BJ (cell line): ENCODE results near the gene SCT. TPM values are rescaled to one million over a fixed set of nuclear protein-coding genes. Genes with fewer than 3 reads are reported as not detected.

Experiments used
- CTCF ChIA-PET: fragments of 350-600 bp; formaldehyde crosslinking; extraction: SDS; loops from one replicate; lab custom pipeline; 2021; ENCODE audit warnings: antibody characterized with exemption, inconsistent platforms; lab: Yijun Ruan, JAX
- POLR2A ChIA-PET: fragments of 300-600 bp; sonication (Branson Sonifier 250); formaldehyde crosslinking; extraction: SDS; loops from one replicate; lab custom pipeline; 2021; ENCODE audit warnings: antibody characterized with exemption; lab: Charles Lee
- DNase-seq: peaks from one replicate; pipeline ENCODE4 v3.0.0-alpha.2; 2011; ENCODE audit warnings: low read depth
- H3K27me3 ChIP-seq: 2 replicates; pipeline ENCODE4 v1.6.0; 2011; ENCODE audit warnings: low read length; ENCODE audit not compliant: control insufficient read depth, insufficient read depth
- H3K36me3 ChIP-seq: 2 replicates; pipeline ENCODE4 v1.5.1; 2011; ENCODE audit warnings: low read length; ENCODE audit not compliant: control insufficient read depth, insufficient read depth
- H3K4me3 ChIP-seq: 2 replicates; pipeline ENCODE4 v1.5.1; 2011; ENCODE audit warnings: low read depth, mild to moderate bottlenecking, control low read depth, low read length
- polyA plus RNA-seq: library from polyadenylated mRNA; depleted of rRNA; stranded (reverse); fragments of >200 nt; gene quantifications from 2 replicates; pipeline ENCODE4 v1.2.3, GENCODE V29; 2011
- TF ChIP-seq, protein P1 (sequence below): IDR thresholded peaks from 2 replicates; pipeline ENCODE4 v1.5.1; 2011; ENCODE audit warnings: low read depth, mild to moderate bottlenecking, control low read depth, inconsistent platforms, low read length, moderate library complexity; ENCODE audit not compliant: insufficient read depth

Gene SCT
- polyA plus RNA-seq, 1 experiment: not detected

DNA sequence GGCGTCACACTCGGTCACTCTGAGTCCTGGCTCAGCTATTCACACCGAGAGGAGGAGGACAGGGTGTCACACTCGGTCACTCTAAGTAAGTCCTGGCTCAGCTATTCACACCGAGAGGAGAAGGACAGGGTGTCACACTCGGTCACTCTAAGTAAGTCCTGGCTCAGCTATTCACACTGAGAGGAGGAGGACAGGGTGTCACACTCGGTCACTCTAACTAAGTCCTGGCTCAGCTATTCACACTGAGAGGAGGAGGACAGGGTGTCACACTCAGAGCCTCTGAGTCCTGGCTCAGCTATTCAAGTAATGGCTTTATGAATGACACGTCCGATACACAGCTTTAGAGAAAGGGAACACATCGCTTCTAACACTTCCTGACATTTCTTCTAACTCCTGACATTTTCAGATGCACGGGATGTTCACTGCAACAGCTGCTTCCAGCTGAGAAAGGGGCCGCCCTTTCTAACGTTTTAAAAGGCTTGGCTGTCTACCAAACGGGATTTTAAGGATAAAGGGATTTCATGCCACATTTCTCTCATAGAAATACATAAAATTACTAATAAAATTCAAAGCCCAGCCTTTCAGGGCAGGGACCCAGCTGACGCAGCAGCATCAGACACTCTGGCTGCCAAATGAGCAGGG is 38.2 kb upstream of the SCT start:
- Histone ChIP-seq H3K36me3 (peaks cover 13% of the 10 kb centered on the region), H3K27me3 (no peaks in the 10 kb centered on the region), H3K4me3 (no peak overlapping the region)
- DNase-seq: peak; percentile 16
- POLR2A ChIA-PET: interaction anchor here (0.6 kb wide), 1 partner anchor 58 kb away, joined by 5 read pairs; no protein-coding TSS in a partner anchor
- CTCF ChIA-PET: interaction anchor here (1.2 to 2.9 kb wide), 3 partner anchors 16 to 63 kb away, joined by 3 to 18 read pairs (median 6); no protein-coding TSS in a partner anchor
- TF ChIP-seq, protein P1, sequence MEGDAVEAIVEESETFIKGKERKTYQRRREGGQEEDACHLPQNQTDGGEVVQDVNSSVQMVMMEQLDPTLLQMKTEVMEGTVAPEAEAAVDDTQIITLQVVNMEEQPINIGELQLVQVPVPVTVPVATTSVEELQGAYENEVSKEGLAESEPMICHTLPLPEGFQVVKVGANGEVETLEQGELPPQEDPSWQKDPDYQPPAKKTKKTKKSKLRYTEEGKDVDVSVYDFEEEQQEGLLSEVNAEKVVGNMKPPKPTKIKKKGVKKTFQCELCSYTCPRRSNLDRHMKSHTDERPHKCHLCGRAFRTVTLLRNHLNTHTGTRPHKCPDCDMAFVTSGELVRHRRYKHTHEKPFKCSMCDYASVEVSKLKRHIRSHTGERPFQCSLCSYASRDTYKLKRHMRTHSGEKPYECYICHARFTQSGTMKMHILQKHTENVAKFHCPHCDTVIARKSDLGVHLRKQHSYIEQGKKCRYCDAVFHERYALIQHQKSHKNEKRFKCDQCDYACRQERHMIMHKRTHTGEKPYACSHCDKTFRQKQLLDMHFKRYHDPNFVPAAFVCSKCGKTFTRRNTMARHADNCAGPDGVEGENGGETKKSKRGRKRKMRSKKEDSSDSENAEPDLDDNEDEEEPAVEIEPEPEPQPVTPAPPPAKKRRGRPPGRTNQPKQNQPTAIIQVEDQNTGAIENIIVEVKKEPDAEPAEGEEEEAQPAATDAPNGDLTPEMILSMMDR: no peak

DNA sequence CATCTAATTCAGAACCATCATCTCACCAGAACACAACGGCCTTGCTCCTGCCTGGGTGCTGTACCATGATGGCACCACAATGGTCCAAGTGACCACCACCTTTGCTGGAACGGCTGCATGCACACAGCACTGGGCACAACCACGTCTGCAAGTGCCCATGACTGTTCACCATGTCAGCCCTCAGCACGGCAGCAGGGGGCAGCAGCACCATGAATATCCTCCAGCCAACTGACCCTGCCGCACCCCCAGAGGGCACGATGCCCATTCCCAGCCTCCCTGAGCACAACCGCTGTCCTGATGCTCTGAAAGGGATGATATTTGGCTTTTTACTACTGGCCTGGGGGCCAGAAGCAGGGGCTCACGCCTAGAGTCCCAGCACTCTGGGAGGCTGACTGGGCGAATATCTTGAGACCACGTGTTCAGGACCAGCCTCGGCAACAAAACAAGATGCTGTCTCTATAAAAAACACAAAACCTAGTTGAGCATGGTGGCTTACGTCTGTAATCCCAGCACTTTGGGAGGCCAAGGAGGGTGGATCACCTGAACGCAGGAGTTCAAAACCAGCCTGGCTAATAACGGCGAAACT is 35.8 kb upstream of the SCT start:
- no peak overlapping the region for H3K4me3 ChIP-seq
- CTCF ChIA-PET: interaction anchor here (0.6 to 3.3 kb wide), 9 partner anchors 11 to 89 kb away, joined by 3 to 43 read pairs (median 5); partner anchors contain the start of gene EPS8L2
- TF ChIP-seq, protein P1: peak; percentile 76
- no peaks in the 10 kb centered on the region for H3K27me3 ChIP-seq
- no peak for DNase-seq
- H3K36me3 ChIP-seq: peaks cover 22% of the 10 kb centered on the region
- POLR2A ChIA-PET: no interaction called here

DNA sequence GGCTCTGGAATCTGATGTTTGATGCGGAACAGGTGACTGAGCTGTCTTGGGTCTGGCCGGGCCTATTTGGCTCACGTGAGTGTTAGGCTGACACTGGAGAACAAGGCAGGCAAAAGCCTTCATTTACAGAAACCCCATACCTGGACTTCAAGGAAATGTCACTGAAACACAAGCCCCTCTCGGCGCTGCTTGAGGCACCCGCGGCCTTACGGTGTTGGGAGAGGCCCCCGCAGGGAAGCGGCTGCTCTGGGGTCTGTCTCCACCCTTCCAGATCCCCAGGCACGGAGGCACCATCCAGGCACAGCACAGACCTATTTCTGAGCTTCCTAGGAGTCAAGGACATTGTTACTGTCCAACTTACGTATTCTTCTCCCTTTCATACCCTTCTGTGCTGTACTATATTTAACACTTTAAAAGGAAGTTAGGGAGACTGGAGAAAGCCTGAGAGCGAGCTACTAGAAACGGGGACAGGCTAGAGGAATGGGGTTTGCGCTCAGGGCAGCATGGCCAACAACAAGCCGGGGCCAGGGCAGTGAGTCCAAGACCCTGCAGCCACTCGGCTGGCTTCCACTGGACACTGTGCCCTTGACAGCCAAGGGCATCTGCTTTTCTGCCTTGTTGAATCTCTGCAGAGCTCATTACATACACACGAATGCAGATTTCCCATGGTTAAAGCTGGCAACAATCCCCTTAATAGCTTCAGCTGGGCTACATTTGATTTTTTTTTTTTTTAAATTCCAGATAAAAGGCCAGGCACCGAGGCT is 33.9 kb upstream of the SCT start:
- TF ChIP-seq, protein P1: no peak
- Histone ChIP-seq H3K36me3 (peaks cover 28% of the 10 kb centered on the region), H3K4me3 (no peak overlapping the region), H3K27me3 (no peaks in the 10 kb centered on the region)
- DNase-seq: no peak
- ChIA-PET CTCF (interaction anchor here (1.3 to 3.3 kb wide), 2 partner anchors 26 to 65 kb away, joined by 4 to 43 read pairs; no protein-coding TSS in a partner anchor), POLR2A (no interaction called here)

DNA sequence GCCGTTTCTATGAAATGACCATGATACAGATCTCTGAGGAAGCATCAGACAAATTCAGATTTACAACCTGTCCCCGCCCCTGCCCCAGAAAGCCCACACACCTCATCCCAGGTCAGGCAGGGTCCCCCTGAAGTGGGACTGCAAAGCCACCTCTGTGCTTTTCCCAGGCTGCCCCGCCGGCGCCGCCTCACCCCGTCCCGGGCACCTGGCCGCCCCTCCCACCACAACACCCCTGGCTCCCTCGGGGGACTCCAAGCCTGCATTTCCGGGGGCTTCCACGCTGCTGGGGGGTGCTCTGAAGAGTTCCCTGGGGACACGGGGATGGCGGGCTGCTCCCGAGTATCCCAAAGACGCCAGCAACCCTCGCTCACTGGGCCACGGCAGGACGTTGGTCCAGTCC is 33.3 kb upstream of the SCT start:
- Histone ChIP-seq H3K27me3 (no peaks in the 10 kb centered on the region), H3K36me3 (peaks cover 28% of the 10 kb centered on the region), H3K4me3 (no peak overlapping the region)
- ChIA-PET CTCF (interaction anchor here (3.3 kb wide), 1 partner anchor 66 kb away, joined by 43 read pairs; no protein-coding TSS in a partner anchor), POLR2A (no interaction called here)
- DNase-seq: no peak
- TF ChIP-seq, protein P1: no peak
